RWPE1 (cell line): Measurements from ENCODE around the gene CRYBA2.

Experiments
- CTCF ChIA-PET: fragments of 350-600 bp; sonication (Branson Sonifier 250); formaldehyde crosslinking; extraction: SDS; loops from one replicate; lab custom pipeline; 2021; lab: Yijun Ruan, JAX
- POLR2A ChIA-PET: fragments of 400-600 bp; formaldehyde crosslinking; extraction: SDS; loops from one replicate; lab custom pipeline; 2020; ENCODE audit warnings: antibody characterized with exemption; ENCODE audit not compliant: low non-redundant PET; lab: Yijun Ruan, JAX
- DNase-seq: peaks from one replicate; pipeline ENCODE4 v3.0.0; 2012; ENCODE audit warnings: low spot score
- H3K27ac ChIP-seq: fragments of 450-650 bp; 2 replicates; pipeline ENCODE4 v1.5.1; 2017
- TF ChIP-seq, protein P1 (sequence below): fragments of 450-650 bp; conservative IDR thresholded peaks from 2 replicates; pipeline ENCODE4 v1.5.1; 2017; ENCODE audit warnings: low read depth, mild to moderate bottlenecking

CRYBA2 gene

DNA sequence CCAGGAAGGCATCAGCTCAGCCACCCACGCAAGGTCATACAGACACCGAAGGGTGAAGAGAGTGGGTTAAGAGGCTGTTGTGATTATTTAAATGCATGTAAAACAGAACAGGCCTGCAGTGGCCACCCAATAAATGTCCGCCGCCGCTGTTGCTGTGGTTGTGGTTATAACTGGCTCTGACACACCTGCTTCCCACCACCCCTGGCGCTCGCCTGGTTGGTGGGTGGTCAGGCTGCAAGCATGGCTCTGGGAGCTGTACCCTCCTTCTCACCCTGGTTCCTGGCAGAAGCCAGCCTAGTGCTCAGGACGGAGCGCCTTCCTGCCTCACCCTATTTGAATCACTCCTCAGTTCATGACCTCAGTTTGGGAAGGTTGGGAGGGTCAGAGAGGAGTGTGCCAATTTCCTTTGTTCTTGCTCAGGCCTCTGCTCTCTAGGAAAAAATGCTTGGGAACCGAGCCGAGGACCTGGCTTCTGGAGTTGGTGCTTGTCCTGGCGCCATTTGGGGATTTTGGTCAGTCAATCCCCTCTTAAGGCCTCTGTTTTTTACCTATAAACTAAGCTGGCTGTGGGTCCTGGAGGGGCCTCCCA, 5.3 kb upstream of the CRYBA2 start:
- no peak overlapping the region for H3K27ac ChIP-seq
- CTCF ChIA-PET: interaction anchor here (0.6 to 1.5 kb wide), 5 partner anchors 18 to 280 kb away, joined by 3 to 5 read pairs (median 3); no protein-coding TSS in a partner anchor
- DNase-seq: peak; percentile 45
- POLR2A ChIA-PET: no interaction called here
- TF ChIP-seq, protein P1, sequence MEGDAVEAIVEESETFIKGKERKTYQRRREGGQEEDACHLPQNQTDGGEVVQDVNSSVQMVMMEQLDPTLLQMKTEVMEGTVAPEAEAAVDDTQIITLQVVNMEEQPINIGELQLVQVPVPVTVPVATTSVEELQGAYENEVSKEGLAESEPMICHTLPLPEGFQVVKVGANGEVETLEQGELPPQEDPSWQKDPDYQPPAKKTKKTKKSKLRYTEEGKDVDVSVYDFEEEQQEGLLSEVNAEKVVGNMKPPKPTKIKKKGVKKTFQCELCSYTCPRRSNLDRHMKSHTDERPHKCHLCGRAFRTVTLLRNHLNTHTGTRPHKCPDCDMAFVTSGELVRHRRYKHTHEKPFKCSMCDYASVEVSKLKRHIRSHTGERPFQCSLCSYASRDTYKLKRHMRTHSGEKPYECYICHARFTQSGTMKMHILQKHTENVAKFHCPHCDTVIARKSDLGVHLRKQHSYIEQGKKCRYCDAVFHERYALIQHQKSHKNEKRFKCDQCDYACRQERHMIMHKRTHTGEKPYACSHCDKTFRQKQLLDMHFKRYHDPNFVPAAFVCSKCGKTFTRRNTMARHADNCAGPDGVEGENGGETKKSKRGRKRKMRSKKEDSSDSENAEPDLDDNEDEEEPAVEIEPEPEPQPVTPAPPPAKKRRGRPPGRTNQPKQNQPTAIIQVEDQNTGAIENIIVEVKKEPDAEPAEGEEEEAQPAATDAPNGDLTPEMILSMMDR: no peak

DNA sequence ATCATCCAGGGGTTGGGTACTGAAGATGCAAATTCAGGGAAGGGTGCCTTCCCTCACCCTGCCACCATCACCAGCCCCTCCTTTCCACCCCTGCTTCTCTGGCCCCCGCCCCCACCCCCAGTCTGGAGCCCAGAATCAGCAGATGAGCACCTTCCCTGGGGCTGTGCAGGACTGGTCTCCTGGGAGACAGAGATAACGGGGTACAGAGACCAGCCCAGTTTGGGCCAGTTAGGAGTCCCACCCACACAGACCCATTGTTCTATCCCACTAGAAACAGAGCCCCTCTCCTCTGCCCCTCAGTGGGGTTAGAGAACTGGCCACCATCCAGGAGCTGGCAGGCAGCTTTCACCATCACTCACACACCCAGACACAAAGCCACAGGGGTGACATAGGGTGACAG, 4.5 kb upstream of the CRYBA2 start:
- ChIA-PET POLR2A (no interaction called here), CTCF (interaction anchor here (0.6 to 1.1 kb wide), 4 partner anchors 17 to 506 kb away, joined by 3 to 4 read pairs (median 3); no protein-coding TSS in a partner anchor)
- TF ChIP-seq, protein P1: no peak
- no peak overlapping the region for H3K27ac ChIP-seq
- no peak for DNase-seq

DNA sequence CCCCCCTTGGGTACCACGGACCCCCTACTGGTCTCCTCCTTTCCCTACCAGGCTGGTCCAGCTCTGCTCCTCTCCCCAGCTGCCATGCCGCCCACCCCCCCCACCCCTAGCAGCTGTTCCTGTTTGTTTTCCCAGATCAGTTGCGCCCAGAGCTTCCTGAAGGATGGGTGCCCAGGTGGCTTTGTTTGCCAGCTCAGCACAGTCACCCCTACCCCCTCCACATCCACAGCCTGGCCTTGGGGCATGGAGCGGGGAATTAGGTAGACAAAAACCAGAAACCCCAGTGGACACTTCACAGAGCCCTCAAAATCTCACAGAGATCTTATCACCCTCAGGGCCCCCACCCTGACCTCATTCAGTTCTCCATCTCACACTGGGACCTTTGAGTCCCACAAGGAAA, 3.7 kb upstream of the CRYBA2 start:
- TF ChIP-seq, protein P1: no peak
- no peak for DNase-seq
- POLR2A ChIA-PET: no interaction called here
- no peak overlapping the region for H3K27ac ChIP-seq
- CTCF ChIA-PET: interaction anchor here (0.6 to 1.5 kb wide), 6 partner anchors 32 to 166 kb away, joined by 3 to 4 read pairs (median 4); no protein-coding TSS in a partner anchor

DNA sequence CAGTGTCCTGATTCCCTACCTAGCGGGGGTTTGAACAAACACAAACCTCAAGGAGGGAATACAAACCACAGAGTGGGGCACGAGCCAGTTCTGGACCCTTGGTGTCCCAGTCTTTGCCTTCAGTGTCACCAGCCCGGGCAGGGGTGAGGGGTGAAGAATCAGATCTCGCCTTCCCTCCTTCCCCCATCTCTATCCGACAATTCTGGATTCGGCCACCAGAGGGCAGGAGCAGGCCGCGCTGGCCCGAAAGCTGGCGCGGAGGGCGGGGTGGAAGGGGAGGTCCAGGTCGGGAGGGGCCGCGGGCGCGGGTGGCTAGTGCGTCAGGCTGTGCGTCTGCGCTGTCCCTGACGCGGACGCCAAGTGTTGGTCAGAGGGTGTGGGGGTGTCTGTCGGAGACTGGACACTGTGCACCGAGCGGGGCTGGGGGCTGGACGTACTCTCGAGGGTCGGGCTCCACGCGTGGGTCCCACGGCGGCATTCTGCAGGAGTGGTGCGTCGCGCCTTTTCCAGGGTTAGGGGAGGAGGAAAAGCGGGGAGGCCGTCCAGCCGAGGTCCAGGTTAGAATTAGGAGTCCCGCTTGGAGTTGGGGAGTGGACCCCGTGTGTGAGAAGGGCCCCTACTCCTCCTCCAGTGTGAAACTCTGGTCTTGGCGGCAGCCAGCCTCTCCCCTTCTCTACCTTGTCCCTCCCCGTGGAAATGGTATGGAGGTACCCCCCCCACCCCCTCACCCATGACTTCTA, 2.9 kb upstream of the CRYBA2 start:
- peak; percentile 90 for DNase-seq
- ChIA-PET POLR2A (interaction anchor here (0.6 kb wide), 1 partner anchor 1125 kb away, joined by 3 read pairs; no protein-coding TSS in a partner anchor), CTCF (interaction anchor here (0.6 to 7.7 kb wide), 26 partner anchors 9 to 486 kb away, joined by 3 to 53 read pairs (median 4); partner anchors contain the start of gene CFAP65)
- no peak overlapping the region for H3K27ac ChIP-seq
- TF ChIP-seq, protein P1: peak; percentile 90

DNA sequence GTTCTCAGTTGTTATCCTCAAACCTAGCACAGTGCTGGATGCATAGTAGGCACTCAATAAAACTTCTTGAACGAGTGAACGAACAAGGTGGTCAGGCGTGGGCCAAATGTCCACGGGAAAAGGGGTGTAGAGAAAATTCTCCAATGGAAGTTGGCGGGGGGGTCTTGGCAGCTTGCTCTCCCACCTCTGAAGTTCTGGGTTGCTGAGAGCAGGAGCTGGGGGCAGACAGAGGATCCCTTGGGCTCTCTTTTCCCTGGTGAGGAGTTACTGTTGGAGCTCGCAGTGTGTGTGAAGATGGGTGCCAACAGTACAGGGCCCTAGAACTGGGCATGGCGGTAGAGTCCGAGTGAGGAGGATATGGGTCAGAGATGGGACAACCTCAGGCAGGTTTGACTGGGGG, 2.3 kb upstream of the CRYBA2 start:
- H3K27ac ChIP-seq: no peak overlapping the region
- POLR2A ChIA-PET: no interaction called here
- TF ChIP-seq, protein P1: no peak
- CTCF ChIA-PET: interaction anchor here (0.6 to 7.7 kb wide), 14 partner anchors 10 to 1589 kb away, joined by 3 to 53 read pairs (median 5); partner anchors contain the start of gene CFAP65
- no peak for DNase-seq

DNA sequence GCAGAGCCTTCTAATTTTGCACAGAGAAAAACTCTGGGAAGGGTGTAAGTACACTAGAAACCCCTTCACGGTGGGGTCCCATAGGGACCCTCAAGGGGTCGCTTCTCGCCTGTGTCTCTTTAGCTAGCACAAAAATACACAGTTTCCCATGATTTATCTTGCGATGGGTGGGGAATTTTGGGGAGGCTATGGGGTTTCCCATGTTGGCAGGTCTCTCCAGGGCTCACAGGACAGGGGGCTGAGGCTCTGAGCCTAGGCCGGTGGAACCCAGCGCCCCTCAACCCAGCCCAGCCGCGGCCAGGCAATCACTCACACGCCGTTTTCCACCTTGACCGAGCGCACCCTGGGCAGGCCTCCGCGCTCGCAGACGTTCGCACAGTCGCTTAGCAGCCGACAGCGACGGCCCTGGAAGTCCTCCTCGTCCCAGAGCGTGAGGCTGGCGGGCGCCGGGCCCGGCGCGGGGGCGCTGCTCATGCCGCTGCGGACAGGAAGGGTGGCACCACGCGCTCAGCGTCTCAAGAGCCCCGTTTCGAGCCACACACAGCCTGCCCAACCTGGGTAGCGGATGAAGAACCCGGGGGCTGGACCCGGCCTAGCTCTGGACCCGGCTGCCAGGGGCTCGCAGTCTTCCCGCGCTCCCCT, 398 bp downstream of the CRYBA2 start:
- no peak overlapping the region for H3K27ac ChIP-seq
- no peak for DNase-seq
- TF ChIP-seq, protein P1: no peak
- POLR2A ChIA-PET: no interaction called here
- CTCF ChIA-PET: interaction anchor here (0.6 to 7.7 kb wide), 4 partner anchors 13 to 348 kb away, joined by 3 to 53 read pairs (median 10); no protein-coding TSS in a partner anchor
